ENCODE data around the gene USP2. TPM values are rescaled to one million over a fixed set of nuclear protein-coding genes. Genes with fewer than 3 reads are reported as not detected.

The USP2 gene
- total and polyA plus RNA-seq, 2 of the 8 experiments (the other 6 are each of a cell fraction or from before 2014, with no cell fraction given): 2.2 to 6.9 TPM

GRCh38 chr11:119340335-119341221, 40.9 kb downstream of the USP2 start, which contains the start of gene C1QTNF5:
C1QTNF5 (minus strand) TSS chr11:119340883; CDS start chr11:119340397, 486 bp downstream.
- no peak within 1 kb of the TSS; the same call in 1 of the 2 replicates for H2AFZ ChIP-seq (ENCODE audit: low read length)
- no peak within 1 kb of the TSS for H3K9ac ChIP-seq (replicated peaks in 1 of 4; ENCODE audit: extremely low read depth in 1 of 4, low read depth in 3 of 4, low read length in 3 of 4)
- ChIA-PET CTCF (ENCODE audit: partially characterized antibody) (interaction anchor here (0.6 to 20.0 kb wide), 20 partner anchors 8 to 294 kb away, joined by 3 to 463 read pairs (median 4); partner anchors contain the start of genes MCAM and USP2), POLR2A (ENCODE audit: partially characterized antibody) (interaction anchor here (0.6 to 2.5 kb wide), 12 partner anchors 15 to 369 kb away, joined by 3 to 12 read pairs (median 4); partner anchors contain the start of genes FOXR1 and MCAM)
- H2BK120ac ChIP-seq (replicated peaks; ENCODE audit: low read depth, low read length): peak within 1 kb of the TSS; percentile 26
- H2BK15ac ChIP-seq (ENCODE audit: low read length): peak within 1 kb of the TSS; percentile 92; the same call in 1 of the 2 replicates
- peak within 1 kb of the TSS; percentile 75; the same call in 1 of the 2 replicates for H2BK12ac ChIP-seq (ENCODE audit: low read depth, low read length)
- no peak within 1 kb of the TSS for H3K14ac ChIP-seq (ENCODE audit: insufficient read length)
- H3K79me2 ChIP-seq (ENCODE audit: control insufficient read depth in 1 of 2, insufficient read depth in 2 of 2, low read length in 2 of 2): peaks cover 0 to 16% of the 10 kb centered on the region in 2 experiments; a peak in 1 of 4 replicates
- peaks cover 12 to 44% (median 33%) of the 10 kb centered on the region in 4 experiments for H3K27me3 ChIP-seq (replicated peaks in 1 of 4; ENCODE audit: control insufficient read depth in 3 of 4, extremely low read depth in 1 of 4, insufficient read depth in 3 of 4, low read length in 3 of 4)
- peaks cover 6% of the 10 kb centered on the region for H3K79me1 ChIP-seq (ENCODE audit: low read depth, low read length)
- H4K20me1 ChIP-seq (replicated peaks in 1 of 2; ENCODE audit: control insufficient read depth in 1 of 2, insufficient read depth in 2 of 2, low read length in 2 of 2): peaks cover 3 to 13% of the 10 kb centered on the region in 2 experiments
- H4K8ac ChIP-seq (ENCODE audit: extremely low read depth, insufficient read depth, low read length): peak within 1 kb of the TSS; percentile 57; the same call in 1 of the 2 replicates
- DNase-seq (ENCODE audit: low read depth in 1 of 2, low spot score in 2 of 2): peak in 1 of 2 experiments; percentile 70
- H4K91ac ChIP-seq (replicated peaks; ENCODE audit: insufficient read length, low read length): peak within 1 kb of the TSS; percentile 42
- H2BK5ac ChIP-seq (ENCODE audit: low read depth, low read length): no peak within 1 kb of the TSS; the same call in 1 of the 2 replicates
- FAIRE-seq: no peak
- 9% methylated on average over 16 of the region's 53 CpGs; no CpG with 5 or more reads in 1 of the 2 experiments for WGBS, 2 experiments (ENCODE audit: extremely low coverage in 1 of 2, insufficient coverage in 1 of 2, insufficient read length in 1 of 2, insufficient replicate concordance in 2 of 2, low coverage in 1 of 2, low lambda C conversion rate in 2 of 2, missing lambda C conversion rate in 1 of 2)
- H2AK5ac ChIP-seq (ENCODE audit: low read depth, low read length): peak within 1 kb of the TSS; percentile 31; the same call in 1 of the 2 replicates
- H3K4me3 ChIP-seq (ENCODE audit: extremely low read depth in 1 of 4, insufficient read depth in 2 of 4, low read depth in 3 of 4, low read length in 4 of 4): peak within 1 kb of the TSS; percentile 34 to 69 (median 43)
- H3K36me3 ChIP-seq (ENCODE audit: control insufficient read depth in 2 of 4, insufficient read depth in 4 of 4, low read length in 3 of 4): peaks cover 0 to 6% (median 2%) of the 10 kb centered on the region in 4 experiments; a peak in 1 of 8 replicates
- 0 out of 2 replicates have a peak within 1 kb of the TSS, but pooled peaks have one; percentile 48 for H2BK20ac ChIP-seq (ENCODE audit: low read length)
- peak within 1 kb of the TSS; percentile 73 for H3K4ac ChIP-seq (replicated peaks; ENCODE audit: insufficient read length, low read depth, low read length)
- no peak within 1 kb of the TSS for H3K23ac ChIP-seq (ENCODE audit: insufficient read length)
- H3K56ac ChIP-seq (replicated peaks; ENCODE audit: insufficient read length, low read depth, low read length): peak within 1 kb of the TSS; percentile 40
- peak within 1 kb of the TSS; percentile 56 to 76 for H3K4me2 ChIP-seq (ENCODE audit: insufficient read depth in 1 of 2, low read depth in 2 of 2, low read length in 2 of 2)
- H3K18ac ChIP-seq (ENCODE audit: extremely low read depth, low read length): peak within 1 kb of the TSS; percentile 78
- H3K23me2 ChIP-seq (ENCODE audit: low read depth, low read length): peaks cover 17% of the 10 kb centered on the region; the same call in 1 of the 2 replicates
- TF ChIP-seq POLR2AphosphoS5 (IDR thresholded peaks at IDR 0.05; ENCODE audit: low read depth, low read length) (no peak), SIX5 (IDR thresholded peaks at IDR 0.05; ENCODE audit: low read depth, low read length) (no peak), POU5F1 (IDR thresholded peaks at IDR 0.05; ENCODE audit: low read depth, low read length) (no peak), KDM1A (IDR thresholded peaks at IDR 0.05; ENCODE audit: borderline replicate concordance, low read length) (0 out of 2 replicates have a peak, but pooled peaks have one; percentile 9), ASH2L (IDR thresholded peaks at IDR 0.05; ENCODE audit: low read length) (no peak), EP300 (IDR thresholded peaks at IDR 0.05; ENCODE audit: borderline replicate concordance in 1 of 2, low read depth in 2 of 2, low read length in 2 of 2) (no peak), MAFK (IDR thresholded peaks at IDR 0.05; ENCODE audit: low read depth, low read length) (no peak), SUZ12 (IDR thresholded peaks at IDR 0.05; ENCODE audit: low read length) (peak; percentile 61), PHF8 (conservative IDR thresholded peaks at IDR 0.05; ENCODE audit: low read depth, low read length) (0 out of 2 replicates have a peak, but pooled peaks have one; percentile 12), HDAC6 (IDR thresholded peaks at IDR 0.05; ENCODE audit: low read depth, low read length) (no peak)
- H3K27ac ChIP-seq (ENCODE audit: low read depth, low read length): no peak within 1 kb of the TSS
- no peaks in the 10 kb centered on the region for H3K9me3 ChIP-seq (ENCODE audit: insufficient read depth in 2 of 2, low read depth in 1 of 2, low read length in 1 of 2)
- peak within 1 kb of the TSS; percentile 44 for H4K5ac ChIP-seq (ENCODE audit: insufficient read length, low read depth, low read length)
- peaks cover 5 to 29% (median 21%) of the 10 kb centered on the region in 4 experiments for H3K4me1 ChIP-seq (replicated peaks in 1 of 4; ENCODE audit: control insufficient read depth in 3 of 4, insufficient read depth in 4 of 4, low read length in 3 of 4)
